ENCODE results near the gene KCNMB1.
"Not testable (repeated sequence)": the region's sequence is repeated elsewhere in the genome, so short reads cannot be mapped to it uniquely, and the experiment has no call there.

KCNMB1 gene

GRCh38 chr5:170413897-170414296 is 24.7 kb upstream of the KCNMB1 start:
- no peak for DNase-seq

- no peak for DNase-seq
These were observed 21.9 kb upstream of the KCNMB1 start for GRCh38 chr5:170411100-170411499.

GRCh38 chr5:170410401-170410800 is 21.2 kb upstream of the KCNMB1 start:
- no peak for DNase-seq

GRCh38 chr5:170408877-170409660 is 19.9 kb upstream of the KCNMB1 start:
- no peak for DNase-seq

- no peak for DNase-seq
These were observed 19.1 kb upstream of the KCNMB1 start for GRCh38 chr5:170408226-170408625.

GRCh38 chr5:170407062-170407461 is 17.9 kb upstream of the KCNMB1 start:
- DNase-seq = no peak

- DNase-seq = no peak
These were observed 16.6 kb upstream of the KCNMB1 start for GRCh38 chr5:170405817-170406216.

- no peak for DNase-seq
These were observed 15.2 kb upstream of the KCNMB1 start for GRCh38 chr5:170404398-170404797.

GRCh38 chr5:170403675-170404074 is 14.5 kb upstream of the KCNMB1 start:
- no peak for DNase-seq

- no peak for DNase-seq
These were observed 13.3 kb upstream of the KCNMB1 start for GRCh38 chr5:170402508-170402907.

- no peak for DNase-seq
These were observed 7.9 kb upstream of the KCNMB1 start for GRCh38 chr5:170397059-170397458.

GRCh38 chr5:170393958-170394357 is 4.8 kb upstream of the KCNMB1 start:
- DNase-seq = no peak

- DNase-seq = no peak
These were observed 4.1 kb upstream of the KCNMB1 start for GRCh38 chr5:170393235-170393634.

- DNase-seq = no peak
These were observed 1.3 kb upstream of the KCNMB1 start for GRCh38 chr5:170390472-170390871.

GRCh38 chr5:170389550-170389892 is 354 bp upstream of the KCNMB1 start:
- no peak for DNase-seq

- DNase-seq = no peak
These were observed 1.2 kb downstream of the KCNMB1 start for GRCh38 chr5:170387775-170388639.

- DNase-seq = no peak
These were observed 2.3 kb downstream of the KCNMB1 start for GRCh38 chr5:170386743-170387395.

- DNase-seq = no peak
These were observed 5.9 kb downstream of the KCNMB1 start for GRCh38 chr5:170383227-170383626.

GRCh38 chr5:170382790-170383189 is 6.4 kb downstream of the KCNMB1 start:
- DNase-seq = no peak

GRCh38 chr5:170380361-170380951 is 8.7 kb downstream of the KCNMB1 start:
- no peak for DNase-seq

GRCh38 chr5:170378740-170379139 is 10.4 kb downstream of the KCNMB1 start:
- DNase-seq = no peak

GRCh38 chr5:170377027-170377426 is 12.1 kb downstream of the KCNMB1 start:
- DNase-seq = no peak

GRCh38 chr5:170376526-170376925 is 12.6 kb downstream of the KCNMB1 start:
- not testable (repeated sequence) for DNase-seq
